ENCODE data around the gene HIRA.

HIRA gene

GRCh38 chr22:19419086-19419463, 12.5 kb downstream of the HIRA start:
- Histone ChIP-seq H3K4me3 (ENCODE audit: insufficient read depth, low read length, poor library complexity, severe bottlenecking) (no peak overlapping the region), H3F3A (ENCODE audit: insufficient read depth) (no peaks in the 10 kb centered on the region), H2AFZ (ENCODE audit: low read depth, low read length, severe bottlenecking) (no peak overlapping the region), H3K36me3 (ENCODE audit: low read length) (no peaks in the 10 kb centered on the region), H3K4me2 (ENCODE audit: low read depth, low read length, poor library complexity, severe bottlenecking) (no peak overlapping the region), H3K27ac (ENCODE audit: low read depth, low read length) (no peak overlapping the region), H3K9me2 (replicated peaks; ENCODE audit: insufficient read depth, low read length) (no peaks in the 10 kb centered on the region), H3K9ac (ENCODE audit: low read length) (no peak overlapping the region), H3K79me2 (ENCODE audit: insufficient read depth, low read length) (peaks cover 88% of the 10 kb centered on the region), H3K9me3 (ENCODE audit: insufficient read depth, low read length) (no peaks in the 10 kb centered on the region), H4K20me1 (ENCODE audit: low read depth, low read length) (no peaks in the 10 kb centered on the region), H3K27me3 (ENCODE audit: low read length) (no peaks in the 10 kb centered on the region)
- TF ChIP-seq EZH2phosphoT487 (conservative IDR thresholded peaks at IDR 0.05; ENCODE audit: low read length) (no peak), CTCF (IDR thresholded peaks at IDR 0.05; ENCODE audit: insufficient read depth, low read length, poor library complexity, severe bottlenecking) (no peak)

- no peaks in the 10 kb centered on the region for H4K20me1 ChIP-seq (ENCODE audit: low read depth, low read length)
- H3K9me2 ChIP-seq (replicated peaks; ENCODE audit: insufficient read depth, low read length): no peaks in the 10 kb centered on the region
- no peak overlapping the region for H3K4me2 ChIP-seq (ENCODE audit: low read depth, low read length, poor library complexity, severe bottlenecking)
- H3K27ac ChIP-seq (ENCODE audit: low read depth, low read length): no peak overlapping the region
- H3F3A ChIP-seq (ENCODE audit: insufficient read depth): no peaks in the 10 kb centered on the region
- no peaks in the 10 kb centered on the region for H3K9me3 ChIP-seq (ENCODE audit: insufficient read depth, low read length)
- H2AFZ ChIP-seq (ENCODE audit: low read depth, low read length, severe bottlenecking): no peak overlapping the region
- H3K79me2 ChIP-seq (ENCODE audit: insufficient read depth, low read length): peaks cover 66% of the 10 kb centered on the region
- no peaks in the 10 kb centered on the region for H3K27me3 ChIP-seq (ENCODE audit: low read length)
- no peak overlapping the region for H3K4me3 ChIP-seq (ENCODE audit: insufficient read depth, low read length, poor library complexity, severe bottlenecking)
- no peaks in the 10 kb centered on the region for H3K36me3 ChIP-seq (ENCODE audit: low read length)
- TF ChIP-seq EZH2phosphoT487 (conservative IDR thresholded peaks at IDR 0.05; ENCODE audit: low read length): no peak
- TF ChIP-seq CTCF (IDR thresholded peaks at IDR 0.05; ENCODE audit: insufficient read depth, low read length, poor library complexity, severe bottlenecking): no peak
- H3K9ac ChIP-seq (ENCODE audit: low read length): no peak overlapping the region
These were observed 18.6 kb downstream of the HIRA start for GRCh38 chr22:19412923-19413322.

- H3K36me3 ChIP-seq (ENCODE audit: low read length): no peaks in the 10 kb centered on the region
- H4K20me1 ChIP-seq (ENCODE audit: low read depth, low read length): no peaks in the 10 kb centered on the region
- no peak overlapping the region for H3K27ac ChIP-seq (ENCODE audit: low read depth, low read length)
These were observed 19.1 kb downstream of the HIRA start for GRCh38 chr22:19412478-19412877.

More at GRCh38 chr22:19412478-19412877, 19.1 kb downstream of the HIRA start:
- TF ChIP-seq CTCF (IDR thresholded peaks at IDR 0.05; ENCODE audit: insufficient read depth, low read length, poor library complexity, severe bottlenecking): no peak
- no peak for TF ChIP-seq EZH2phosphoT487 (conservative IDR thresholded peaks at IDR 0.05; ENCODE audit: low read length)
- no peaks in the 10 kb centered on the region for H3K9me2 ChIP-seq (replicated peaks; ENCODE audit: insufficient read depth, low read length)
- peaks cover 62% of the 10 kb centered on the region for H3K79me2 ChIP-seq (ENCODE audit: insufficient read depth, low read length)
- no peak overlapping the region for H3K4me2 ChIP-seq (ENCODE audit: low read depth, low read length, poor library complexity, severe bottlenecking)
- no peak overlapping the region for H3K4me3 ChIP-seq (ENCODE audit: insufficient read depth, low read length, poor library complexity, severe bottlenecking)
- H3K9me3 ChIP-seq (ENCODE audit: insufficient read depth, low read length): no peaks in the 10 kb centered on the region
- H3K9ac ChIP-seq (ENCODE audit: low read length): no peak overlapping the region
- no peaks in the 10 kb centered on the region for H3F3A ChIP-seq (ENCODE audit: insufficient read depth)
- H3K27me3 ChIP-seq (ENCODE audit: low read length): no peaks in the 10 kb centered on the region
- no peak overlapping the region for H2AFZ ChIP-seq (ENCODE audit: low read depth, low read length, severe bottlenecking)
